HUES48 (cell line): ENCODE results near the gene PTPRJ.

ENCODE experiments used
- H3K27ac ChIP-seq: one replicate; pipeline ENCODE4 v1.7.0; 2013; ENCODE audit warnings: low read depth, low read length, inconsistent platforms
- H3K27me3 ChIP-seq: 2 replicates; pipeline ENCODE4 v1.6.1; 2013; ENCODE audit warnings: mild to moderate bottlenecking, low read length; ENCODE audit not compliant: control insufficient read depth, insufficient read depth
- H3K36me3 ChIP-seq: 2 replicates; pipeline ENCODE4 v1.6.1; 2013; ENCODE audit warnings: low read length; ENCODE audit not compliant: control insufficient read depth, insufficient read depth
- H3K4me1 ChIP-seq: 2 replicates; pipeline ENCODE4 v1.6.1; 2013; ENCODE audit warnings: mild to moderate bottlenecking, low read length; ENCODE audit not compliant: control insufficient read depth, insufficient read depth
- H3K4me3 ChIP-seq: 2 replicates; pipeline ENCODE4 v1.5.1; 2013; ENCODE audit warnings: mild to moderate bottlenecking, low read depth, low read length
- H3K9ac ChIP-seq: 2 replicates; pipeline ENCODE4 v1.6.1; 2013; ENCODE audit warnings: mild to moderate bottlenecking, low read depth, low read length, moderate library complexity
- H3K9me3 ChIP-seq: 2 replicates; pipeline ENCODE4 v1.6.1; 2013; ENCODE audit warnings: low read length; ENCODE audit not compliant: control insufficient read depth, insufficient read depth

The PTPRJ gene

DNA sequence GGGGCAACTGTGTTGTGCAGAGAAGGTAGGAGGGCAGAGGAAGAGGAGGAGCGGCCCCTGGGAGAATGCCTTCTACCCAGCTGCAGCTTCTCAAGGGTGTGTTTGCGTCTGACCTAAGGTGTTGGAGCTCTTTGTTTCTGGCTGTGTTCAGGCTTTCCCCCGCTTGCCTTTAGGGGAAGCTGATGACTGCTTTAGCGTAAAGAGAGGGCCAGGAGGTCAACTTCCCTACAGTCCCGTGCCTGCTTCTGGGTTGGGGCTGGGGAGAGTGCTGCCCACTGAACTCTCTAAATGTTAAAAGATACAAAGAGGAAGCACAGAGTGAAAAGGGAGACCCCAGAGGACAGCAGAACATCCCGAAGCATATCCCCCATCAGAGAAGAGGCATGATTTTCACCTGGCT lies 99.2 kb downstream of the PTPRJ start:
- Histone ChIP-seq H3K27me3 (no peaks in the 10 kb centered on the region), H3K9ac (no peak overlapping the region), H3K4me1 (no peaks in the 10 kb centered on the region), H3K36me3 (no peaks in the 10 kb centered on the region), H3K9me3 (no peaks in the 10 kb centered on the region), H3K27ac (no peak overlapping the region), H3K4me3 (no peak overlapping the region)

DNA sequence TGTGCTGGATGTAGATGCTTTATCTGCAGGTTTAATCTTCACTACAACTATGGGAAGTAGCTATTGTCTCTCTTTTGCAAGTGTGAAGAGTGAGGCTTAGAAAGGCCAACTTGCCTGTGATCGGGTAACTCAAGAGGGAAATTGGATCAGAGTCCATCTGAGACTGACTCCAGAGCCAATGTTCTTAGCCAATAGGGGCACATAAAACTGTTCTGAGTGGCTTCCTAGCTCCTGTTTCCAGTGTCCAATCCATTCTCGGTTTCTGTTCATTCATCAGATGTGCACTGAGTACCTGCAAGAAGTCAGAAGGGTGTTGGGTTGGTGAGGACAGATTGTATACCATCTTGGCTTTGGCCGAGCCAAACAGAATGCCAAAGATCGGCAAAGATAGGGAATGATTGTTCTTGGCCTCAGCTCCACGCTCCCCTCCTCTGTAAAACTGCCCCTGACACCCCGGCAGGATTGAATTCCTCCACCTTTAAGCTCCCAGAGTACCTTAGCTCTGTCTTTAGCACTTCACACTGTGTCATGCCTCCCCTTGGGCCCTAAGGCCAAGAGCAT lies 100.0 kb downstream of the PTPRJ start:
- H3K27me3 ChIP-seq = no peaks in the 10 kb centered on the region
- no peaks in the 10 kb centered on the region for H3K36me3 ChIP-seq
- no peaks in the 10 kb centered on the region for H3K9me3 ChIP-seq
- H3K4me1 ChIP-seq = no peaks in the 10 kb centered on the region
- no peak overlapping the region for H3K9ac ChIP-seq
- H3K4me3 ChIP-seq = no peak overlapping the region
- no peak overlapping the region for H3K27ac ChIP-seq

DNA sequence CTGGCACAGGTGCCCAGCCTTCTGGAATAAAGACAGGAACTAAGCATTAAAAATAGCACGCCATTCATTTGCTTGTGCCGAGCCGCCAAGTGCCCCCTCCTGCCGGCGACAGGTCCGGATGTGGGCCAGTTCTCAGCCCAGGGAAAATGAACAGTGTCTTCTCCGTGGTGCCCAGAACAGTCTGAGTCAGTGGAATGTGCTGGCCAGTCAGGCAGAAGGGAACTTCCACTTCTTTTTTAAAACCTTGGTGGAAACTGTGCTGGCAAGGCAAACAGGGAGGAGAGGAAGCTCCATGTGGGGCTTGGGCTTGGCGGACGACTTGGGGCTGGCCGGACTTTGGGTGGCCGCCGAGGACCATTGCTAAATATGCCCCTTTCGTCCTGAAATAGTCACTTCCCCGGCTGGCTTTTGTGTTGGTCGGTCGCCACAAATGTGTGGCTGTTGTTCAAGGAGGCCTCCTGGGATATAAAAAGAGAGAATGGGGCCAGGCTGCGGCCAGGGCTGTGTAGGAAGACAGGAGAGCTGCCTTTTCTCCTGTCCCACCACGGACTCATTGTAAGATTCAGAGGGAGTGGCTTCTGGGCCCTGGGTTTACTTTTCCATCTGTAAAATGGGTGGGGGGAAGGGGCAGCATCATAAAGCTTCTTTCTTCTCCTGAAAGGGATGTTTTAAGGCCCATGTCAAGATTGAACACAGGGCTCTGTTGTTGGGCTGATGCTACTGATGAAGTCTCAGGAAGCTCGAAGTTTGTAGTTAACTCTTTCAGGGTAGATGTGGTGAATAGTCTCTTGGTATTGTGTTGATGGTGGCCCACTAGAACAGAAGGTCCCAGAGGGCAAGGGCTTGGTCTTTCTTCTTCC lies 101.0 kb downstream of the PTPRJ start:
- Histone ChIP-seq H3K36me3 (no peaks in the 10 kb centered on the region), H3K4me1 (no peaks in the 10 kb centered on the region), H3K27ac (no peak overlapping the region), H3K9me3 (no peaks in the 10 kb centered on the region), H3K4me3 (no peak overlapping the region), H3K9ac (no peak overlapping the region), H3K27me3 (no peaks in the 10 kb centered on the region)

DNA sequence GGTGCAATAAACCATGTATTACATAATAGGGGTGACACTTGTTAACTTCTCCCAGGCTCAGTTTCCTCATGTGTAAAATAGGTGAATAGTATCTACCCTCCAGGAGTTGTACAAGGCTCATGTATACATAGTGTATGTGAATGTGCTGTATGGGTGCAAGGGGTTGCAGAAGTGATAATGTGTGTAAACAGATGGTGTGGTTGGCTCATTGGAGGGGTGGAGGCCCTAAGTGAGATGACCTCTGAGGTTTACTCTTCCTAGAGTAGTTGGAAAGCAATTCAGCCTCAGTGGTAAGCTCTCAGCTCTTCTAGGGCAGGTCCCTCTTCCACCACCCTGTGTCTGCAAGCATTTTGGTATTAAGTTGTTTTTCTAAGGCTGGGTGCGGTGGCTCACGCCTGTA lies 102.4 kb downstream of the PTPRJ start:
- no peaks in the 10 kb centered on the region for H3K4me1 ChIP-seq
- H3K27me3 ChIP-seq = no peaks in the 10 kb centered on the region
- H3K36me3 ChIP-seq = no peaks in the 10 kb centered on the region
- H3K9me3 ChIP-seq = no peaks in the 10 kb centered on the region
- H3K4me3 ChIP-seq = no peak overlapping the region
- no peak overlapping the region for H3K27ac ChIP-seq
- H3K9ac ChIP-seq = no peak overlapping the region

DNA sequence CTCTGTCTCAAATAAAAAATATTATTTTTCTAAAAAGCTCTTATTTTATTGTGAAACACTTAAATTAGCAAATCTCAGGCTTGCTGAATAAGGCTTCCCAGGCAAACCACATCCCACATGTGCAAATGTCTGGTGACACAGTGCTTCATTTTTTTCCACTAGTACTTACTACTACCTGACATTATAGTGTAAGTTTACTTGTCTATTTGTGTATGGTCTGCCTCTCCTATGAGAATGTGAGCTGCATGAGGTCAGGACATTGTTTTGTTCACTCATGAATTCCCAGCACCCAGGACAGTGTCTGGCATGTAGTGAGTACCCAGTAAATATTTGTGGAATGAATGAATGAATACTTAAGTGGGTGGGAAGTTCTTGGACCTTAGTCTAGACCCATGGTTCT lies 103.1 kb downstream of the PTPRJ start:
- Histone ChIP-seq H3K36me3 (no peaks in the 10 kb centered on the region), H3K4me1 (peaks cover 4% of the 10 kb centered on the region; the same call in 1 of the 2 replicates), H3K4me3 (no peak overlapping the region), H3K27ac (no peak overlapping the region), H3K9ac (no peak overlapping the region), H3K27me3 (no peaks in the 10 kb centered on the region), H3K9me3 (no peaks in the 10 kb centered on the region)

DNA sequence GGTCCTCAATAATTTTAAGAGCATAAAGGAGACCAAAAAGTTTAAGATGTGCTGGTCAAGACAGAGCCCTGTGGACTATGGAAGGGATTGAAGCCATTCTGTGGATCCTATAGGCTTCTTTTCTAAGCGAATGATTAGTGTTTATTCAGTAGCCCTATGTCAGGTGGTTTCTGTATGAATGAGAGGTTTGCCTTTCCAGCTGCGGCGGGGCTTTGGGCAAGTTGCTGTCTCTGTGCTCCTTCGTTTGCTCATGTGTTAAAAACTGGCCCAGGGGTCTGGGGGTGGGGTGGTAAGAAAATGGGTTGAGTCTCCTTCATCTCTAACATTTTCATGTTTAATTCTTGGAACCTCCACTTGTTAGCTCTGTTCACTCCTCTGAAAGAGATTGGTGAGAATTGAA lies 105.3 kb downstream of the PTPRJ start:
- Histone ChIP-seq H3K4me3 (no peak overlapping the region), H3K9me3 (no peaks in the 10 kb centered on the region), H3K4me1 (peaks cover 15% of the 10 kb centered on the region), H3K27ac (no peak overlapping the region), H3K27me3 (no peaks in the 10 kb centered on the region), H3K9ac (no peak overlapping the region), H3K36me3 (no peaks in the 10 kb centered on the region)

DNA sequence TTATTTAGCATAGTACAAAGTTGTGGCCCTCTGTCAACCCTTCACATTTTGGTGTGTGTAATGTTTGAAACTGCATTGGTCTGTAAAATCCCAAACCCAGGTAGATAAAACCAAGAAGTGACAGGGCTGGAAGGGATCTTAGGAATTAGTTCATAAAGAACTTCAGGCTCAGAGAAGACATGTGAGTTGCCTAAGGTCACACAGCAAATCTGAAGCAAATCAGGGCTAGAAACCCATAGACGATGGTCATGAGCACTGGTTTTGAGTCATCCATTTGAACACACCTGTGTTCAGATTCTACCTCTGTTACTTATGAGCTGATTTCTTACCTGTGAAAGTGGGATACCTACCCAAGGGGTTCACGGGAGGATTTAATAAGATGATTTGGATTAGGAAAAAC lies 107.1 kb downstream of the PTPRJ start:
- Histone ChIP-seq H3K9ac (no peak overlapping the region), H3K9me3 (no peaks in the 10 kb centered on the region), H3K4me1 (peaks cover 20% of the 10 kb centered on the region), H3K36me3 (no peaks in the 10 kb centered on the region), H3K27me3 (no peaks in the 10 kb centered on the region), H3K27ac (no peak overlapping the region), H3K4me3 (no peak overlapping the region)

DNA sequence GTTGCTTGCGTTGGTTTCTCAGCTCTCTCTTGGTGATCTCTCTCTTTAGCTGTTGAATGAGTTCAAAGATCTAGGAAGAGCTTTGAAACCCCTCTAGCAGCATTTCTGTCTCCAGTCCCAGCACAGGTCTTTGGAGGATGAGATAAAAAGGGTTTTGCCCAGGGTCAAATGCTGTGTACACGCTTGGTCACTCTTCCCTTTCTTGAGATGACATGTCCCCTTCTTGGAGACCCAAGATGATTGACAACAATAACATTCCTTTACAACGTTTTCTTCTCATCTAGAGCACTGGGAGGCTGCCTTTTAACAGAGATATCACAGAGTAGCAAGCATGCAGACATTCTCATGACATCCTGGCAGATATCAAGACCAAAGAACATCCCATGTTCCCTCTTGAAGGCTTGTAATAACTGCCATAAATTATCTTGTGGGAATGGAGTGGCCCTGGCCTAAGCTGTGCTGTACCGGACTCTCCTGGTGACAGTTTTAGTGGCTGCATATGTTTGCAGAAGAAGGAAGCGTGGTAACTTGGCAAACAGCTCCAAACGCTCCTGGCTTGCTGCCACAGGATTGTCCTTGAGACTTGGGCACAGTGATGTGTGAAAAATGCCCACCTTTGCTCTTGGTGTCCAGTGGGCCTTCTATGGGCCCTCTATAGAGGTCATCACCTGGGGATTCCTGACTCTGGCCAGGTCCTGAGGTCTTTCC lies 107.8 kb downstream of the PTPRJ start:
- no peaks in the 10 kb centered on the region for H3K9me3 ChIP-seq
- H3K27ac ChIP-seq = no peak overlapping the region
- no peaks in the 10 kb centered on the region for H3K36me3 ChIP-seq
- H3K4me3 ChIP-seq = no peak overlapping the region
- H3K4me1 ChIP-seq = peaks cover 20% of the 10 kb centered on the region
- no peaks in the 10 kb centered on the region for H3K27me3 ChIP-seq
- H3K9ac ChIP-seq = no peak overlapping the region

DNA sequence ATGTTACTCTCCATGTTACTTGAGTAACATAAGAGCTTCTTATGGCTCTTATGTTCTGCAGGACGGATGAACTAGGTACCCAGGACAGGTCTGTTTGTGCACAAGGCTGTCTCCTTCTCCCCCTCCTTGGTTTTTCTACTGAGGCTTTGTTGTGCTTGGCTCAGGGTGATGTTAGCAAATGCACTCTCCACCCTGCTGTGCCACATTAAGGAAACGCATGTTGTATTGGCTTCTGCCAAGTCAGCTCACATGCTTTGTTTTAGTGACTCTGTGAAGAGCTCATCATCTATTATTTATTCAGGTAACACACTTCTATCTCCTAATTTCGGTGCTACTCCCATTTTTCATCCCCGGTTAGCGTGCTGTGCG lies 108.3 kb downstream of the PTPRJ start:
- Histone ChIP-seq H3K27me3 (no peaks in the 10 kb centered on the region), H3K36me3 (no peaks in the 10 kb centered on the region), H3K9ac (no peak overlapping the region), H3K4me3 (no peak overlapping the region), H3K4me1 (peaks cover 20% of the 10 kb centered on the region), H3K27ac (no peak overlapping the region), H3K9me3 (no peaks in the 10 kb centered on the region)

DNA sequence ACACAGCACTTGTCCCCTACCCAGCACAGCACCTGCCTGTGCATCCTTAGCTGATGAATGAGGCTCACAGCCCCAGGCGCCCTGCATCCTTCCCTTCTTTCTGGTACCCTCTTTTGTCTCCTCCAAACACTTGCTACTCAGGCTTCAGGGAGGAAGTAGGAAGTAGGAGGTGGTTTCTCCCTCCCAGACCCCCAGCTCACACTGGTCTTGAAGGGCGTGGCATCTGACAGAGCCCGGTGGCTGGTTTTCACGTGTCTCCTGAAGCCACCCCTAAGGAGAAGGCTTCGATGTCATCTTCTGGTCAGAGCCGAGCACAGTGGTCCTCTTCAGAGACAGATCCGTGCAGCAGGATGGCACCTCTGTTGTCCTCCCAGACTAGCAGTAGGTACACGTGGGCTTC lies 109.8 kb downstream of the PTPRJ start:
- Histone ChIP-seq H3K9me3 (no peaks in the 10 kb centered on the region), H3K36me3 (no peaks in the 10 kb centered on the region), H3K4me3 (no peak overlapping the region), H3K4me1 (peaks cover 20% of the 10 kb centered on the region), H3K27me3 (no peaks in the 10 kb centered on the region), H3K9ac (no peak overlapping the region), H3K27ac (no peak overlapping the region)

DNA sequence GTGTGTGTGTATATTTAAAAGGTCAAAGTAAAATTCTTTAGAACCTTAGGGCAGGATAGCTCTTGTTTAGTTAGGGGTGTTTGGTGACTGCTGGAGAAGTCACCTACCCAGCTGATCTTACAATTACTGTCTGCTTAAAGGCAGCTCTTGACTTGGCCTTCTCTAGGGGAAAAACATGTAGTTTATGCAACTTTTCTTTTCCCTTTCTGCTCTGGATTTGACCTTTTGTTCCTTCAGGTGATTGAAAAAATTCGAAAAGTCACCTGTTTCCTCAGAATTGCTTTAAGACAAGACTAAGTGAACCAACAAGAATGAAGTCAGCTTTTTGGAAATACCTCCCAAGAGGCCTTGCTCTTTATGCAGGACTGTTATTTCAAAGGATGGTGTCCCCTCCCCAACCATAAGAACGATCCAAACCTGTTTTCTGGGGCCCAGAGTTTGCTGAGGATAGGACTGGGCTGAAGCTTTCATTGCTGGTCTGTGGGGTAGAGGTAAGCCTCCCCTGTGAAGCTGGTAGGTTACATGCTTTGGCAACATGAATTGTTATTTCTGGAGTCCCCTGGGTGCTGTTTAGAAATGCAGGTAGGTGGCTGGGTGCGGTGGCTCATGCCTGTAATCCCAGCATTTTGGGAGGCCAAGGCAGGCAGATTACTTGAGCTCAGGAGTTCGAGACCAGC lies 111.2 kb downstream of the PTPRJ start:
- Histone ChIP-seq H3K27me3 (no peaks in the 10 kb centered on the region), H3K9me3 (no peaks in the 10 kb centered on the region), H3K4me1 (peaks cover 29% of the 10 kb centered on the region), H3K4me3 (no peak overlapping the region), H3K36me3 (no peaks in the 10 kb centered on the region), H3K9ac (no peak overlapping the region), H3K27ac (no peak overlapping the region)
